Right ventricle myocardium inferior (tissue), 1 donor: Measurements from ENCODE around the gene PIGW. TPM values are rescaled to one million over a fixed set of nuclear protein-coding genes. Genes with fewer than 3 reads are reported as not detected.
"Not testable (repeated sequence)": the region's sequence is repeated elsewhere in the genome, so short reads cannot be mapped to it uniquely, and the experiment has no call there.

Experiments
- ATAC-seq: fragments of 200-7000 bp; cut with Tn5 transposase; one replicate; pipeline ENCODE4 v1.9.1; 2020; ENCODE audit warnings: mild to moderate bottlenecking, moderate library complexity
- DNase-seq: peaks from one replicate; pipeline ENCODE4 v3.0.0; 2021; ENCODE audit errors: missing footprints
- intact Hi-C: fragments of 100-400 bp; cut with DNase I; formaldehyde crosslinking; loops from one replicate; pipeline ENCODE4 v1.11.0; 2022
- total RNA-seq: library from RNA; stranded (reverse); fragmentation: NEBNext Ultra II Directional; extraction: Animal tissue kit (Norgen Biotek cat#: 25700); gene quantifications from one replicate; pipeline ENCODE4 v1.2.1, GENCODE V29; 2021
- donor health status: DM: no; HTN: yes; CAD: no; lungs with severe emphysema.

The PIGW gene
- total RNA-seq, 1 donor from 2014 or later: 5.8 TPM

DNA sequence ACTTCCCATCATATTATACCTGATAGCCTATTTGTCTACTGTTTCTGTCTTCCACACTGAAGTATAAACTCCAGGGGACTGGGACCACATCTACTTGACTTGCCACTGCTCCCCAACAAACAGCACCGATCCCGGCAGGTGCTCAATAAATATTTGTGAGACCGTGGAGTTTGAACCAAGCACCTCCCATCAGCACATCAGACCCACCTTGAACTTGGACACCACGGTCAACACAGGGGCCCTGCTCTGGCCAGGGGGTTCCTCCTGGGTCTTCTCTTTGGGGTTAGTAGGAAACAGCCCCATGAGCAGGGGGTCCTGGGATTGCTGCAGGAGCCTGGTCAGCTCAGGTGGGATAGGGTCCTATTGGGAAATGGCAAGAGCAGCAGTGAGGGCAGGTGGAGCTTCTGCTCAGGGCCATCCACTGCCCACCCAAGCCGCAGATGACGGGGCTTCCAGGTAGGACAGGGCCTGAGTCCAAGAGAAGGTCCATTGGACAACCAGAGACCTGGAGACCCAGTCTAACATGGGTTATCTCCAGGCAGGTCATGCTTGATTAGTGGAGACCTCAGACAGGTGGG, 28.4 kb upstream of the PIGW start:
- no peak for ATAC-seq
- no peak for DNase-seq
- intact Hi-C loops: no loop called here

DNA sequence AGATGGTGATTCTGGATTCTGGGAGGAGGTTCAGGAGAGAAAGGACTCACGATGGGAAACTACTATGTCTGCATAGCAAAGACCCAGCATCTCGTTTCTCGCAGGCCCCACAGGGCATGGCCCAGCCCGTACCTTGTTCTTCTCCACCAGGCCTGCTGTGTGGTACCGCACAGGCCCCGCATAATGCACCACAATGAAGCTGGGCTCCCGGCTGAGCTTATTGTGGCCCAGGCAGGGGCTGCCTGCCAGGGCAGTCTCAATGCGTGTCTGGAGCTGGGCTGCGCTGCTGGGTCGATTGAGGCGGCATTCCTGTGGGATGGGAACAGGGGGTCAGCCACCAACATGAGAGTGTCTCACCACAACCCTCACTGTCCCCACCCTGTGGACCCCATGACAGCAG, 28.0 kb upstream of the PIGW start:
- DNase-seq: no peak
- intact Hi-C loops: no loop called here
- no peak for ATAC-seq

DNA sequence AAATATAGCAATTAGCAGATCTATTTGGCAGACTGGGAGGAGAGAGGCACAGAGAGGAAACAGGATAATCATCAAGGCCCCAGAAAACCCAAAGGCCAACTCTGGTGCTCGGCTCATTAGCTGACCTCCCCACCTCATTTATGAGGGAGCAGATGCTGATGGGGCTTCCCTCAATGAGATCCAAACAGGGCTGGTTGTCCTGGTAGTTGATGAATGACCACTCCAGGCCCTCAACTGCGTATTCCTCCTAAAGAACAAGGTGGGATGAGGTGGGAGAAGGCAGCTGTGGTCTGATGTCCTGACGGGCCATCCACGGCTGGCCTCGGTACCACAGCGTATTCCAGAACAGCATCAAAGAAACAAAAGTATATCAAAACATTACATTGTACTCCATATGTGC, 27.5 kb upstream of the PIGW start:
- intact Hi-C loops: no loop called here
- DNase-seq (no peak), ATAC-seq (no peak)

DNA sequence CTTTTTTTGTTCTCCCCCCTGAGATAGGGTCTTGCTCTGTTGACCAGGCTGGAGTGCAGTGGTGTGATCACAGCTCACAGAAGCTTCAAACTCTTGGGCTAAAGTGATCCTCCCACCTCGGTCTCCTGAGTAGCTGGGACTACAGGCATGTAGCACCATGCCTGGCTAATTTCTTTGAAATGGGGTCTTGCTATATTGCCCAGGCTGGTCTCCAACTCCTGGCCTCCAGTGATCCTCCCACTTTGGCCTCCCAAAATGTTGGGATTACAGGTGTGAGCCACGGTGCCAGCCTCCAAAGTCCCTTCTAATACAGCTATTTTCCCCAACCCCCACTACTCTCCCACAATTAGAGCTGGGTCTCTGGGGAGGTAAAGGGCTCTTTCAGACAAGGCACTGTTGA, 26.3 kb upstream of the PIGW start:
- DNase-seq, ATAC-seq, intact Hi-C loops: not testable (repeated sequence)

DNA sequence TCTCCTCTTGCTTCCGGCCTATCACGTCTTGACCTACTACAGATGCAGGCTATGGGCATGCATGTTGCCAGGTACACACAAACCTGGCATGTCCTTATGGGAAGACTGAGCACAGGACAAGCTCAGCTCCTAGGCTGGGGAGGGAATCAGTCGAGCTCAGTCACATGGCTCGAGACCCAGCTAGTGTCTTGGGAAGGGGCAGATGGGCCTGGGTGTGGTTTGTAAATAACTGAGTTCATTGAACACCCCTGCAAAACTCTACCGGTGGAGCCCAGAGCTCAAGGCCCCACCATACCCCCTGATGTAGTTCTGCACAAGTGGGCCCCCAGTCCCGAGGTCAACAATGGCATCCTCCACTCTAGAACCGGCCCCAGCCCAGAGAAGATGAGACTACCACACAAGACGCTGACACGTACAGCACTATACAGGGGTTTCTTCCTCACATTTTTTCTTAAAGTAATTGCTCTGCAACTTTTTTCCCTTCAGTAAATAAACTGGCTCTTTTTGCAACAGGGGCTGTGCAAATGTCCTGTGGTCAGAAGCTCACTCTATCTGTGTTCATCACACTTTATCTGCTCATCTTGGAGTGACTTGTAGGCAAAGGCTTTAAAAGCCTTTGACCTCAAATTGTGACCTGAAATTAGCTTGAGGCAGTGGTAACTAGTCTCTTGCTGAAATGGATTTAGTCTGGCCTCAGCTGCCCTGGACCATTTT, 25.4 kb upstream of the PIGW start:
- intact Hi-C loops: no loop called here
- ATAC-seq (no peak), DNase-seq (no peak)

DNA sequence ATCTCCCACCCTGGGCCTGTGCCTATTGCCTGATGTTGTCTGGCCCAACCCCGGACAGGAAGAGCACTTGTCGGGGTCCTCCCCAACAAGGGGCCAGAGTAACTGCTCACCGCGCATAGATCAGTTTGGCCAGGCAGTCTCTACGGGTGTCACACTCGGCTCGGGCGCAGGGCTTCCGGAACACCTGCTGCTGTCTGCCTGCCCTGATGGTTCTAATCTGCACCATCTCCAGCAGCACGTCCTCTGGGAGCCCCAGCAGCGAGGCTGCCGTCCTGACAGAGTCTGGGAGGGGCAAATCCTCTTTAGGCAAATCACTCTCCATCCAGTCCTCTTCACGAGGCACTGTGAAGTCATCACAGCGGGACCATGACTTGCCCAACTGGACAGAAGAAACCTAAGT, 24.2 kb upstream of the PIGW start:
- ATAC-seq (no peak), DNase-seq (no peak)
- intact Hi-C loops: no loop called here

DNA sequence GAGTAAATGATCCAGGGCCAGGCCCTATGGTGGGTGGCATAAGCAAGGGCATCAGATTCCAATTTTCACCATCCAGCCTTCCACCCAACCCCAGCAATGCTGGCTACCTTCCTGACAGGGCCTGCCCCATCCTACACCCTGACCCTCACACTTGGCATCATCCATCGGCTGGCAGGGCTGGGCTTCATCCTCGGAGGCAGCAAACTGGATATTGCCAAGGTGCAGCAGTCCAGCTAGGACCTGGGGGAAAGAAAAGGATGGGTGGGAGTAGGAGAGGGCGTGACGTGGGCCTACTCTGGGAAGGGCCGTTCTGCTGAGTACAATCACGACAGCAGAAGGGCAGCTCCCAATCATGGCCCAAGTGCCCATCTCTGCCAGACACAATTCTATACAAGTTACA, 23.6 kb upstream of the PIGW start:
- intact Hi-C loops: no loop called here
- no peak for ATAC-seq
- DNase-seq: no peak

DNA sequence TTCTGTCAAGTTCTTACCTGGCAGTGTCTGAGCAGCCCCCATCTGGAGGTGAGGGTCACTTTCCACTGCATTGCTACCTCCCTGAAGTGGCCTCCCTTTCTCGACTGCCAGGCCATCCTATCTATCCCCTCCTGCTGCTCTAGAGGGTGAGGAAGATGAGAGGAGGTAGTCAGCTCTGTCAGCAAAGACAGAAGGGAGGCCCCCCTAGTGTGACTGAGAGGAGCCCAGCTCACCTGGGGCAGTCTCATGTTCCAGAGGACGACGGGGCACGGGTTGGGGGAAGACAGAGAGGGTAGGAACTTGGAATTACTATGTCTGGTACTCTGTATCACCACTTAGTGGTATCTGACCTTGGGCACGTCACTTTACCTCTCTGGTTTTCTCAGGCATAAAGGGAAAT, 22.1 kb upstream of the PIGW start:
- DNase-seq: no peak
- ATAC-seq: no peak
- intact Hi-C loops: no loop called here

DNA sequence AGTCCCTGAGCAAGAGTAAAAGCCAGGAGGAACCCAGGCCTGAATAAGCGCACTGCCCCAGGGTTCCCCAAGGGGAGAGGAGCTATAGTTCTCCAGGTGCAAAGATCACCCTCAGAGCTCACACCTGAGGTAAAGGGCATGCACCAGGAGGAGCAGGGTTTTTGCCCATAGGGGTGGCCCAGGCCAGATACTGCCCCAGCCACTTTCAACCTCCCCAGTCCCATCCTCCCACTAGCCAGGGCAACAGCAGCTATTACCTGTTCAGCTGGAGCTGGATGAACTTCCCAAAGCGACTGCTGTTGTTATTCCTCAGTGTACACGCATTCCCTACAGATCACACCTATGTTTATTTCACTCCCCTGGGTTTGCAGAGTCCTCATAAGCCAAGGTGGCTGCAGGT, 19.9 kb upstream of the PIGW start:
- ATAC-seq: no peak
- intact Hi-C loops: no loop called here
- DNase-seq: no peak

DNA sequence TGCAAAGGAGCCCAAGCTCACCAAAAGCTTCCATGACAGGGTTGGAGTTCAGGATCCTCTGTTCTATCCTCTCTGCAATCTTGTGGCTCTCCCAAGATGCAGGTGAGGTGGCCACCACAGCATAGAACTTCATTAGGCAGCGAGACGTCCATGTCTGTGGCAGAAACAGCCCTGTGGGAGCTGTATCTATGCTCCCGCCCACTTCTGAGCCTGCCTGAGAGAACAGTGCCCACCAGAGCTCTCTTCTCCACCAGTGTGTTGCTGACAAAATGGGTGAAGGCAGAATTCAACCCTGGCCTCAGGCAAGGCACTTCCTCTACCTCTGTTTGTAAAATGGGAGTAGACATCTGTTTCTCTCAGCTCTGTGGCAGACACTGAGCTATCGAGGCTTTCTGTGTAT, 18.9 kb upstream of the PIGW start:
- intact Hi-C loops: no loop called here

DNA sequence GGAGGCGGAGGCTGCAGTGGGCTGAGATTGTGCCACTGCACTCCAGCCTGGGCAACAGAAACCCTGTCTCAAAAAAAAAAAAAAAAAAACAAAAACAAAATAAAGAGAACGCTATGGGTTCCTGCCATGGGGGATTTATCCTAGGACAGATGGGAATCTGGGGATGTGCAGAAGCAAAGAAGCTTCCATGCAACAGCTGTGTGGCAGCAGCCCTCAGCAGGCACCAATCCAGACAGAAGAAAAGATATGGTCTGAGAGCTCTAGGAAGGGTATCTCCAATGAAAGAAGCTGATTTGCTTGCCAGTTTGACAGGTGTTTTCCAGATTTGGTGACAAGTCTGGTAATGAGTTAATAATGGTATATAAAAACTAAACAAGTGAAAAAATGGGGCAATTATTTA, 11.7 kb upstream of the PIGW start:
- intact Hi-C loops: no loop called here
- no peak for ATAC-seq
- no peak for DNase-seq

More for the DNA sequence above, 18.9 kb upstream of the PIGW start:
- ATAC-seq: no peak
- DNase-seq: no peak

DNA sequence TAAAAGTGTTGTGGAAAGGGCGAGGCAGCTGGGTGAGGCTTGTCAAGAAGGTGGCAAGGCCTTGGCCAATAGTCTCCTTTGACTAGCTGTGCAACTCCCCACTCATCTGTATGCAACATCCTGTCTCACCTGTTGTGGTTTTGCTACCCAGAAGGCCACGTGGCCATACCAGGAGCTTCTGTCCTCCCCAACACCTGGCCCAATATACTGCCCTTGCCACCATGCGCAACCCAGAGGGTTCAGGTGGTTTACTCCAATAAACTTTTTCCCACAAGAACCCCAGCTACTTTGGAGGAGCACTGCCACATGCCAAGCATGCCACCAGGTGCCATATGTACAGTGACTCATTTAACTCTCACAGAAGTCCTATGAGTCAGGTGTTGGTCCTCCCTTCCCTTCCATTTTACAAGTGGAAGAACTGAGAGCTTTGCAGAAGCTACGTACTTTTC, 10.3 kb upstream of the PIGW start:
- intact Hi-C loops: no loop called here
- DNase-seq: no peak
- ATAC-seq: no peak

DNA sequence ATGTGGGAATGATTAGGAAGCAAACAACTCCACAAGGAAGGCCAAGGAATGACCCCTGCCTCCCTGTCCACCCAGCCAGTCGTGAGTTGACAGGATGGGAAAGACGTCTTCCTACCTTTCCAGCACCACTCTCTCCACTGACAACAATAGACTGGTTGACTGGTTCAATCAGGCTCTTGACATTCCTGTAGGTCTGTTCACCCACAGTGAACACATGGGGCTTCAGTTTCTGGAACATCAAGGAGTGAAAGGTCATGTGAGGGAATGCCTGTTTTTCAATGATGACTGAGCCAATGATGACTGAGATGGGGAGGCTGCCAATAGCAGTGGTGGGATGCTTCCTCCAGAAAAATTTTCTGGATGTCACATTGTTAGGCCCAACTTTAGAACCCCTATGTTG, 9.7 kb upstream of the PIGW start:
- DNase-seq (no peak), ATAC-seq (no peak)
- intact Hi-C loops: no loop called here

DNA sequence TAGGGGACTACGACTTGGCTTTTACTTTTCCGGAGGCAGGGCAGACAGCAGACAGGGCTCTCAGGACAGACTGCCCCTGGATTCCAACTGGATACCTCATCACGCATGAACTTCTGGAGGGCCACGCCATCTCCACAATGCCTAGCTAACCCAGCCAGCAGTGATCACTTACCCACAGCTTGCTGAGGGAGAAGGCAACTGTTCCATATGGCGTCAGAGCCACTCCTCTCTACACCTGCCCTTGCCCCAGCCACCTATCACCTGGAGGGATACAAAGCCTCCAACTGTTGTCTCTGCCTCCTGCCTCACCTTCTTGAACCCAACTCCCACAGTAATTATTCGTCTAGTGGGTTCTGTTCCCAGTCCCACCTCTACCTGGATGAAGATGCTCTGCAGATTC, 8.9 kb upstream of the PIGW start:
- DNase-seq (no peak), ATAC-seq (no peak)
- intact Hi-C loops: no loop called here

DNA sequence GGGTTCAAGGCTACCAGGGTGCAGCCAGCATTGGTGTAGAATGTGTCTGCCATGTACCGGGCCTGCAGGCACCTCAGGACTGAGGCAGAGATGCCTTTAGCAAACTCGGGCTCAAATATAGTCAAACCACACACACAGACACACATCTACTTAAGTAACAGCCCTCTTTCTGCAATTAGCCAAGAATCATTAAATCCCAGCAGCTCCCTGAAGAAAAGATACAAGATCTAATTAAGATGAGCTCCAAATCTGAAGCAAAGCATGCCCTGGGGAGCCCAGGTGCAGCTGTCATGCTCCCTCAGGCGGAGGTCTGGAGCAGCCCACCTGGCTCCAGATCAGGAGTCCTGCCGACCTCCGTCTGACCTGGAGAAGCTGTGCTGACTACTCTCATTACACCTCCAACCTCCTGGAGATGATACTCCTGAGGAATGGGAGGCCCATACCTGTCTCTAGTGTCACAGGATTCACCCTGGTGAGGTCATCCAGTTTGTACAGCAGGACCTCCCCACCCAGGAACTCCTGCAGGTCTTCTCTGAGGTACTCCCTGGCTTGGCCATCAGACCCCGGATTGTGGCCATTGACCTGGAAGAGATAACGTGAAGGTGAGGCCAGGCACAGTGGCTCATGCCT, 7.1 kb upstream of the PIGW start:
- DNase-seq (no peak), ATAC-seq (no peak)
- intact Hi-C loops: no loop called here

DNA sequence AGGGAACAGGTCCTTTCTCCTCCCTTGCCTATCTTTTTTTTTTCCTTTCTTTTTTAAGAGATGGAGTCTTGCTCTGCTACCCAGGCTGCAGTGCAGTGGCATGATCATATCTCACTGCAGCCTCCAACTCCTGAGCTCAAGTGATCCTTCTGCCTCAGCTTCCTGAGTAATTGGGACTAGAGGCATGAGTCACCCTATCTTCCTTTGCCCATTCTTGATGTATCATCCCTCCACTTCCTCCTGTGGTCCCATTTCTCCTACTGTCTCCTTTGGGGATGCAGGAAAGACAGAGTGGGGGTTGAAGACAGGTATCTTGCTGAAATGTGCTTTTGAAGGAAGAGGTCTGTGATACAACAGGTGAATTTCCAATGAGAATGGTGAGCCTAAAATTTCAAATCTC, 5.7 kb upstream of the PIGW start:
- DNase-seq (no peak), ATAC-seq (no peak)
- intact Hi-C loops: no loop called here

DNA sequence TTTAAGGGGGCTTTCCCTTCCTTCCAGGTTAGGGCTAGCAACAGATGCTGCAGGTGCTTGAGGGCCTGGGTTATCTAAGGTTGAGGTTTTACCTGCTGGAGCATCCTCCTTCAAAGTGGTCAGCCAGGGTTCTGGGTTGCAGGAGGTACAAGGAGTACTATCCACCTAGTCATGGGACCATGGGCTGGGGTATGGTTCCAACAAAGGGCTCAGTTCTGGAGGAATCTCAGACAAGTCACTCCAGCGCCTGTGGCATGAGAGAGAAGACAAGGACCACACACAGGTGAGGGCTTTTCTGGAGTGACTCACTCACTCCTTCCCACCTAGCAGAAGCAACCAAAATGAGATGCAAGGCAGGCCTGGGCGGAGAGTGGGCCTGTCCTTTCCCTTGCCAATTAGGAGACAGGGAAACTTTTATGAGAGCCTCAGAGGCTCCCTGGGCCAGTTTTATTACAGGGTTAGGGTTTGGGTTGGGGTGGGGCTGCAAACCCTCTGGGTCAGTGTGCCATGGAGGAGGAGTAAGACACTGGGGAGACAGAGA, 2.3 kb upstream of the PIGW start:
- DNase-seq (no peak), ATAC-seq (no peak)
- intact Hi-C loops: loop anchor here (5.0 kb wide), 1 partner anchor 45 kb away; the partner anchor contains the start of gene ZNHIT3

DNA sequence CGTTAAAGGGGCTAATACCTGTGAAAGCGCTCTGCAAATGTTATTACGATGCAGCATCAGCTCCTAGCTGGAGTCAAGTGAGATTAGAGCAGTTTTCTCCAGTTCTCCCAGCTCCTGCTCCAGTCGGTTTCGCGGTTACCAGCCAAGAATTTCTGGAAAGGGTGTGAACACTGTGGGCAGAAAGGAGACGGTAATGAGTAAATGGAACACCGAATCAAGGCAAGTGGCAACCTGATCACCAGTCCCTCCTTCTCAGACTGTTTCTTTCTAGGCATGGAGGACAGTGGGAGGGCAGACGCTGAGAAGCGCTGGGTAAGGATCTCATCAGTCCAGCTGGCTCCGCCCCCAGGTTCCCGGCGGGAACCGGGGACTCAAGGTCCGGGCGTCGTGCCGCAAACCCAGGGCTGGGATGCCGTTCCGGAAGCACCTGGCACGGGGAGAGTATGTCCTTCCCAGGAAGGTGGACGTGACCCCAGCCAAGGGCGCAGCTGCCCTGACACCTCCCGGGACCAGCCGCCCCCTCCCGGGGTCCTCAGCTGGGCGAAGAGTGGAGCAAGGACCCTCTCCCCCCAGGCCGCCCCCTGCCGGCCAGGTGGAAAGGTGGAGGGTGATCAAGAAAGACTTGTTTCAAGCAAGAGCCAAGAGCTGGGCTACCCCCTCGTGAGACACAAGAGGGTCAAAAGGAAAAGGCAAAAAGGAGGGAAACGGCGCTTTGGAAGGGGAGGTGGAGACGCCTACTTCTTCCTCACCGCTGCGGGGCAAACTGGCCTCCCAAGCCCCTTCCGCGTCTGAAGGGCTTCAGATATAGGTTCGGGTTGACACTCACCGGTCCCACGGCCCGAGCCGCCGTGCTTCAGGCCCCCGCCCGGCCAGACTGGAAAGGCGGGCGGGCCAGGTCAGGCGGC, 600 bp upstream of the PIGW start:
- intact Hi-C loops: loop anchor here (5.0 kb wide), 1 partner anchor 47 kb away; the partner anchor contains the start of gene ZNHIT3
- peak; percentile 49 for ATAC-seq
- peak; percentile 82 for DNase-seq

DNA sequence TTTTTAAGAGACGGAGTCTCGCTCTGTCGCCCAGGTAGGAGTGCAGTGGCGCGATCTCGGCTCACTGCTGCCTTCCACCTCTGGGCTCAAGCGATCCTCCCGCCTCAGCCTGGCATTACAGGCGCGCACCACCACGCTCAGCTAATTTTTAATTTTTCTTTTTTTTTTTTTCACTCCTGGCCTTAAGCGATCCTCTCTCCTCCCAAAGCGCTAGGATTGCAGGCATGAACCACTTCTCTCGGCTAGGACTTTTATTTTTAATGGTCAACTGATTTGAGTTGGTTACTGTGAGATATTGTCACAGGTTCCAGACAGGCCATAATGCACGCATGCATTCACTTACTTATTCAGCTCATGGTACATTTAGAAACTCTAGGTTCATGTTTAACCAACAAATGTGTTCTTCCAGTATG, 888 bp downstream of the PIGW start:
- intact Hi-C loops: no loop called here
- DNase-seq (no peak), ATAC-seq (no peak)
